H1 (cell line): ENCODE results near the gene DNMT3L.

Experiments used
- CEBPB ChIP-seq: IDR thresholded peaks from 2 replicates; pipeline ENCODE4 v1.6.1; 2012; ENCODE audit warnings: low read depth, low read length
- KDM1A ChIP-seq: fragments of 200-600, 300-600 bp; sonication (generic); IDR thresholded peaks from 2 replicates; pipeline ENCODE4 v1.7.1; 2016; ENCODE audit warnings: mild to moderate bottlenecking, low read length, borderline replicate concordance
- POLR2A ChIP-seq, 2 experiments: IDR thresholded peaks; 1 replicate in 1 of 2; 2 replicates in 1 of 2; pipeline ENCODE4 v1.6.1; 2011; ENCODE audit warnings: low read depth in 2 of 2, low read length in 2 of 2, mild to moderate bottlenecking in 2 of 2; ENCODE audit errors: control extremely low read depth in 1 of 2
- POU5F1 ChIP-seq: IDR thresholded peaks from 2 replicates; pipeline ENCODE4 v1.6.1; 2011; ENCODE audit warnings: low read depth, mild to moderate bottlenecking, low read length, moderate library complexity
- SP2 ChIP-seq: IDR thresholded peaks from 2 replicates; pipeline ENCODE4 v1.6.1; 2012; ENCODE audit warnings: mild to moderate bottlenecking, low read length, inconsistent platforms
- SRF ChIP-seq: IDR thresholded peaks from 2 replicates; pipeline ENCODE4 v1.6.1; 2011; ENCODE audit warnings: mild to moderate bottlenecking, low read depth, low read length, moderate library complexity
- TAF1 ChIP-seq: IDR thresholded peaks from 2 replicates; pipeline ENCODE4 v1.6.1; 2011; ENCODE audit warnings: mild to moderate bottlenecking, low read depth, low read length
- TF ChIP-seq, protein P1 (sequence below), 3 experiments: IDR thresholded peaks; 1 replicate in 2 of 3; 2 replicates in 1 of 3; pipeline versions ENCODE4 v1.5.1 to v1.6.1; 2011; ENCODE audit warnings: low read length in 3 of 3, mild to moderate bottlenecking in 3 of 3, inconsistent platforms in 2 of 3, low read depth in 1 of 3, moderate library complexity in 1 of 3; ENCODE audit not compliant: insufficient read depth in 1 of 3; ENCODE audit errors: control extremely low read depth in 1 of 3

DNA sequence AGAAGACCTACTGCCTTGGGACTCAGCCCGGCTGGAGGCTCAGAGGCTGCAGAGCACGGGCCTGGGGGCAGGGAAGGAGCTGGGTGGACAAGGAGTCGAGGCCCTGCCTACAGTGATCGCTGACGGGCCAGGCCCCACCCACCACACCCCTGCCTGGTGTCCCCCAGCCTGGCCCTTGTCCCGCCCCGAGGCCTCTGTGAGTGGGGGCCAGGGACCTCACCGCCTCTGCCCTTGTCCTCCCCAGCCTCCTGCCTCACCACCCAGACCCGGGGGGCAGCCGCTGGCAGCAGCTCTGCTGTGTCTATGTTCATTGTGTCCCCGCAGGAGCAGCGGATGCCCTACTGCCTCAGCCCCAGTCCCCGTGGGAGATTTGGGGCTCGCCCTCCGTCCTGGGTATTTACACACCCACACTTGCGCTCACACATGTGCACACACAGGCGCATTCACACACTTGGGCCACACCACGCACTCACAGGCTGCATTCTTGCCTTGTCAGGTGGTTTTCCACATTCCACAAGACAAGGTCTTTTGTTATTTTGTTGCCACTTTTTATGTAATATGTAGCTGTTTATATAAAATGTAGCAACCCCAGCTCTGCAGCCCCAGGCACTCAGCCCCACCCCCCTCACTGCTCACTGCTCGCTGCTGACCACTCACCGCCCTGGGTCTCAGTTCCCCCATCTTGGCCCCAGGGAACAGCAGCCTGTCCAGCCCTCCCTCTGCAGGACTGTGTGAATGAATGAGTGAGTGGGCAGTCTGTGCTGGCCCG, 45.4 kb upstream of the DNMT3L start:
- TF ChIP-seq SRF (no peak), KDM1A (no peak), POLR2A (IDR thresholded peaks at IDR 0.05; ENCODE audit: control extremely low read depth in 1 of 2, low read depth in 2 of 2, low read length in 2 of 2) (no peak), TAF1 (no peak), SP2 (no peak), CEBPB (no peak), POU5F1 (no peak)
- TF ChIP-seq, protein P1, sequence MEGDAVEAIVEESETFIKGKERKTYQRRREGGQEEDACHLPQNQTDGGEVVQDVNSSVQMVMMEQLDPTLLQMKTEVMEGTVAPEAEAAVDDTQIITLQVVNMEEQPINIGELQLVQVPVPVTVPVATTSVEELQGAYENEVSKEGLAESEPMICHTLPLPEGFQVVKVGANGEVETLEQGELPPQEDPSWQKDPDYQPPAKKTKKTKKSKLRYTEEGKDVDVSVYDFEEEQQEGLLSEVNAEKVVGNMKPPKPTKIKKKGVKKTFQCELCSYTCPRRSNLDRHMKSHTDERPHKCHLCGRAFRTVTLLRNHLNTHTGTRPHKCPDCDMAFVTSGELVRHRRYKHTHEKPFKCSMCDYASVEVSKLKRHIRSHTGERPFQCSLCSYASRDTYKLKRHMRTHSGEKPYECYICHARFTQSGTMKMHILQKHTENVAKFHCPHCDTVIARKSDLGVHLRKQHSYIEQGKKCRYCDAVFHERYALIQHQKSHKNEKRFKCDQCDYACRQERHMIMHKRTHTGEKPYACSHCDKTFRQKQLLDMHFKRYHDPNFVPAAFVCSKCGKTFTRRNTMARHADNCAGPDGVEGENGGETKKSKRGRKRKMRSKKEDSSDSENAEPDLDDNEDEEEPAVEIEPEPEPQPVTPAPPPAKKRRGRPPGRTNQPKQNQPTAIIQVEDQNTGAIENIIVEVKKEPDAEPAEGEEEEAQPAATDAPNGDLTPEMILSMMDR (IDR thresholded peaks at IDR 0.05; ENCODE audit: control extremely low read depth in 1 of 3, insufficient read depth in 1 of 3, low read depth in 1 of 3, low read length in 3 of 3): no peak
